ENCODE results near the gene B9D2. TPM values are rescaled to one million over a fixed set of nuclear protein-coding genes. Genes with fewer than 3 reads are reported as not detected.
A peak's percentile ranks its signal among the peaks of the same experiment; 100 is the strongest.

B9D2 gene
- total RNA-seq, 1 donor from 2014 or later: 14.2 TPM

DNA sequence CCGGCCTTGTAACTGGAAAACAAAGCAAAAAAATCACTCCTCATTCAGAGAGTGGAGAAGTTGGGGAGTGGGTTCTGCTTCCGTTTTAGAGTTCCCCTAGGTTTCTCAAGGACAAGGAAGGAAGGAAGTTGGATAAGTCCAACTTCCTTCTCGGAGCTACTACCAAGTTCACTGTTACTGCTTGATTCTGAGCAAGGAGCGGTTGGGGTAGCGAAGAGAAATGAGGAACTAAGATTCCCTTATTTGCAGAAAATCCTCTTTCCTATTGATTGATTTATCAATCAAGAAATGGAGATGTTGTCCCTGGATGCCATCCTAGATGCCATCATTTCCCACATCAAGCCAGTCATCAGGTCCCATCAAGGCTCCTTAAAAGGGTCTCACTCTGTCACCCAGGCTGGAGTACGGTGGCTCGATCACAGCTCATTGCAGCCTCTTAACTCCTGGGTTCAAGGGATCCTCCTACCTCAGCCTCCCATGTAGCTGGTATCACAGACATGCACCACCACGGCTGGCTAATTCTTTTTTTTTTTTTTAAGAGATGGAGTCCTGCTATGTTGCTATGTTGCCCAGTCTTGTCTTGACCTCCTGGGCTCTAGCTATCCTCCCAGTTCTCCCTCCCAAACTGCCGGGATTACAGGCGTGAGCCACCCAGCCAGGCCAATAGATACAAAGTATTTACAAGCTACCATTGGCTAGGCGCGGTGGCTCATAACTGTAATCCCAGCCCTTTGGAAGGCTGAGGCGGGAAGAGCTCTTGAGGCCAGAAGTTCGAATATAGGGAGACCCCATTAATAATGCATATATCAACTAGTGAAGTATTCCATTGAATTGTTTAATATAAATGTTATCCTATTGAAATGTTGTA lies 809 bp upstream of the B9D2 start:
- ATAC-seq (ENCODE audit: low read depth) (no peak), DNase-seq (no peak)
- Mint-ChIP-seq H3K9me3 (no peaks in the 10 kb centered on the region), H3K27me3 (no peaks in the 10 kb centered on the region), H3K27ac (peak overlapping the region; percentile 100), H3K4me3 (peak overlapping the region; percentile 96), H3K4me1 (peaks cover 34% of the 10 kb centered on the region), H3K36me3 (ENCODE audit: low read depth) (peaks cover 8% of the 10 kb centered on the region)
- POLR2A ChIA-PET: interaction anchor here (0.6 to 4.4 kb wide), 26 partner anchors 8 to 1929 kb away, joined by 3 to 106 read pairs (median 5); partner anchors contain the start of genes ACTMAP, CEACAM21, DMAC2 and EXOSC5
- CTCF ChIA-PET: interaction anchor here (0.6 to 4.4 kb wide), 7 partner anchors 11 to 588 kb away, joined by 3 to 38 read pairs (median 4); partner anchors contain the start of gene TGFB1
- intact Hi-C loops (cut with micrococcal nuclease): loop anchor here (1.0 to 2.0 kb wide), 4 partner anchors 14 to 100 kb away; partner anchors contain the start of genes BCKDHA, EXOSC5 and HNRNPUL1
- TF ChIP-seq, protein P1, sequence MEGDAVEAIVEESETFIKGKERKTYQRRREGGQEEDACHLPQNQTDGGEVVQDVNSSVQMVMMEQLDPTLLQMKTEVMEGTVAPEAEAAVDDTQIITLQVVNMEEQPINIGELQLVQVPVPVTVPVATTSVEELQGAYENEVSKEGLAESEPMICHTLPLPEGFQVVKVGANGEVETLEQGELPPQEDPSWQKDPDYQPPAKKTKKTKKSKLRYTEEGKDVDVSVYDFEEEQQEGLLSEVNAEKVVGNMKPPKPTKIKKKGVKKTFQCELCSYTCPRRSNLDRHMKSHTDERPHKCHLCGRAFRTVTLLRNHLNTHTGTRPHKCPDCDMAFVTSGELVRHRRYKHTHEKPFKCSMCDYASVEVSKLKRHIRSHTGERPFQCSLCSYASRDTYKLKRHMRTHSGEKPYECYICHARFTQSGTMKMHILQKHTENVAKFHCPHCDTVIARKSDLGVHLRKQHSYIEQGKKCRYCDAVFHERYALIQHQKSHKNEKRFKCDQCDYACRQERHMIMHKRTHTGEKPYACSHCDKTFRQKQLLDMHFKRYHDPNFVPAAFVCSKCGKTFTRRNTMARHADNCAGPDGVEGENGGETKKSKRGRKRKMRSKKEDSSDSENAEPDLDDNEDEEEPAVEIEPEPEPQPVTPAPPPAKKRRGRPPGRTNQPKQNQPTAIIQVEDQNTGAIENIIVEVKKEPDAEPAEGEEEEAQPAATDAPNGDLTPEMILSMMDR (IDR thresholded peaks at IDR 0.05): no peak

DNA sequence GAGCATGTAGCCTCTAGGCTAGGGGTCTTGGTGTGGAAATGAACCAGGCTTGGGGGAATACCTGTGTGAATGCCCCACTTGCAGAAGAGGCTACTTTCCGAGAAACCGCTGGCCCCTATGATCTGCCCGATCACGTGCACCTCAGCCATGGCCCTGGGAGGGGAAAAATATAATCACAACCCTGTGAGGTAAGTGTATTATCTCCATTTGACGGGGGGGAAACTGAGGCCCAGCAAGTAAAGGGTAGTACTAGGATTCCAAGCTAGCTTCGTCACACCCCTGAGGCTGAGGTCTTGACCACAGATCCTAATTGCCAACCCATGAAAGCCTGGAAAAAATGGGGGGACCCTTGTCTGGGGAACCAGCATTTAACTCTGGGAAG lies 587 bp downstream of the B9D2 start:
- H3K4me3 Mint-ChIP-seq: peak overlapping the region; percentile 96
- ChIA-PET CTCF (interaction anchor here (1.0 to 4.4 kb wide), 6 partner anchors 10 to 200 kb away, joined by 3 to 38 read pairs (median 5); partner anchors contain the start of genes HNRNPUL1 and TGFB1), POLR2A (interaction anchor here (0.5 to 4.4 kb wide), 31 partner anchors 8 to 1932 kb away, joined by 3 to 106 read pairs (median 4); partner anchors contain the start of genes ACTMAP, CCDC97, CEACAM21 and DMAC2)
- H3K4me1 Mint-ChIP-seq: peaks cover 34% of the 10 kb centered on the region
- no peaks in the 10 kb centered on the region for H3K27me3 Mint-ChIP-seq
- H3K27ac Mint-ChIP-seq: peak overlapping the region; percentile 100
- TF ChIP-seq, protein P1 (IDR thresholded peaks at IDR 0.05): no peak
- ATAC-seq (ENCODE audit: low read depth) (no peak), DNase-seq (no peak)
- intact Hi-C loops (cut with micrococcal nuclease): loop anchor here (1.0 kb wide), 1 partner anchor 9 kb away; no protein-coding TSS in a partner anchor
- H3K36me3 Mint-ChIP-seq (ENCODE audit: low read depth): peaks cover 8% of the 10 kb centered on the region
- H3K9me3 Mint-ChIP-seq: no peaks in the 10 kb centered on the region

DNA sequence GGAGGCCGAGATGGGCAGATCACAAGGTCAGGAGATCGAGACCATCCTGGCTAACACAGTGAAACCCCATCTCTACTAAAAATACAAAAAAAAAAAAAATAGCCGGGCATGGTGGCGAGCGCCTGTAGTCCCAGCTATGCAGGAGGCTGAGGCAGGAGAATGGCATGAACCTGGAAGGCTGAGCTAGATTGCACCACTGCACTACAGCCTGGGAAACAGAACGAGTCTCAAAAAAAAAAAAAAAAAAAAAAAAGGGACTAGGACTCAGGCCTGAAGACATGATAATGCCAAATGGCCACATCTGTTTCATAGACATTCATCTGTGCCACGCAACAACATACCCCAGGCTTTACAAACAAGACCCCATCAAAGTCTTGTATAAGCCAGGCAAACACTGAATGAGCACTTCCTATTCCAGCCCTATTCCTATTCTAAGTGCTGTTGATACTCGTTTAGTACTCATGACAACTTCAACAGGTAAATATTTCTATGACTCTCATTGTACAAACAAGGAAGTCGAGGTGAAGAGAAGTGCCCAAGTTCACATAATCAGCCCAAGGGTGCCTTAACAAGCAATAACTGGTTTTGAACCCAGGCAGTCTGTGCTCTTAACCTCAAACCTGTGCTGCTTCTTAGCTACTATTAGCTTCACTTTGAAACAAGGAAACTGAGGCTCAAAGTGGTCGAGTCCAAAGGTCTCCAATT lies 1.7 kb downstream of the B9D2 start:
- intact Hi-C loops (cut with micrococcal nuclease): no loop called here
- H3K27ac Mint-ChIP-seq: peak overlapping the region; percentile 100
- no peaks in the 10 kb centered on the region for H3K27me3 Mint-ChIP-seq
- no peaks in the 10 kb centered on the region for H3K9me3 Mint-ChIP-seq
- TF ChIP-seq, protein P1 (IDR thresholded peaks at IDR 0.05): no peak
- no peak overlapping the region for H3K4me3 Mint-ChIP-seq
- ATAC-seq (ENCODE audit: low read depth) (no peak), DNase-seq (no peak)
- peaks cover 29% of the 10 kb centered on the region for H3K4me1 Mint-ChIP-seq
- peaks cover 10% of the 10 kb centered on the region for H3K36me3 Mint-ChIP-seq (ENCODE audit: low read depth)
- ChIA-PET CTCF (interaction anchor here (4.4 kb wide), 1 partner anchor 9 kb away, joined by 38 read pairs; the partner anchor contains the start of gene TGFB1), POLR2A (interaction anchor here (0.6 to 4.4 kb wide), 5 partner anchors 7 to 1992 kb away, joined by 3 to 106 read pairs (median 19); partner anchors contain the start of gene TGFB1)

DNA sequence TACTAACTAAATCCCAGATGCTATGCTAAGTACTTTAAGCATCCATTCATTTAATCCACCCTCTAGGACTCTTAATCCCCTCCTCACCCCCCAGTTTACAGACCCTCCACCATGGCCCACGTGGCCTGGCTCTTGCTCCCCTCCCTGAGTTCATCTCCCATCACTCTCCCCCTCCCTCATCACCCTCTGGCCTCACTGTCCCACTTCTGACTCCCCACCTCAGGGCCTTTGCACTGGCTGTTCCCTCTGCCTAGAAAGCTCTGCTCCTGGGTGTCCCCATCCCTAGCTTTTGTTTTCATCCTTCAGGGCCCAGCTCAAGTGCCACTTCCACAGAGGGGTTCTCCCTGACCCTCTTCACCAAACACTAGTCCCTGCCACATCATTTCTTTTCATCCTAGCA lies 4.2 kb downstream of the B9D2 start:
- Mint-ChIP-seq H3K4me3 (no peak overlapping the region), H3K27ac (no peak overlapping the region), H3K36me3 (ENCODE audit: low read depth) (peaks cover 10% of the 10 kb centered on the region), H3K9me3 (no peaks in the 10 kb centered on the region), H3K27me3 (no peaks in the 10 kb centered on the region), H3K4me1 (peaks cover 35% of the 10 kb centered on the region)
- DNase-seq (no peak), ATAC-seq (ENCODE audit: low read depth) (no peak)
- POLR2A ChIA-PET: interaction anchor here (0.6 kb wide), 1 partner anchor 892 kb away, joined by 3 read pairs; no protein-coding TSS in a partner anchor
- TF ChIP-seq, protein P1 (IDR thresholded peaks at IDR 0.05): no peak
- intact Hi-C loops (cut with micrococcal nuclease): no loop called here
- CTCF ChIA-PET: no interaction called here

Measured in activated B cell treated with CpG ODN at 0.5 μM for 24 hours (primary cell).